ENCODE measurements around the gene NBPF1. TPM values are rescaled to one million over a fixed set of nuclear protein-coding genes. Genes with fewer than 3 reads are reported as not detected.
"Not testable (repeated sequence)": the region's sequence is repeated elsewhere in the genome, so short reads cannot be mapped to it uniquely, and the experiment has no call there.

NBPF1 gene
- total RNA-seq, 1 donor from 2014 or later: 12.6 TPM

- DNase-seq (ENCODE audit: low spot score): peak; percentile 76
- intact Hi-C loops (cut with DNase I): not testable (repeated sequence)
These were observed 29.6 kb upstream of the NBPF1 start for GRCh38 chr1:16643001-16643411.

GRCh38 chr1:16642025-16642966, 28.9 kb upstream of the NBPF1 start:
- intact Hi-C loops (cut with DNase I): not testable (repeated sequence)
- DNase-seq (ENCODE audit: low spot score): peak; percentile 72

DNA sequence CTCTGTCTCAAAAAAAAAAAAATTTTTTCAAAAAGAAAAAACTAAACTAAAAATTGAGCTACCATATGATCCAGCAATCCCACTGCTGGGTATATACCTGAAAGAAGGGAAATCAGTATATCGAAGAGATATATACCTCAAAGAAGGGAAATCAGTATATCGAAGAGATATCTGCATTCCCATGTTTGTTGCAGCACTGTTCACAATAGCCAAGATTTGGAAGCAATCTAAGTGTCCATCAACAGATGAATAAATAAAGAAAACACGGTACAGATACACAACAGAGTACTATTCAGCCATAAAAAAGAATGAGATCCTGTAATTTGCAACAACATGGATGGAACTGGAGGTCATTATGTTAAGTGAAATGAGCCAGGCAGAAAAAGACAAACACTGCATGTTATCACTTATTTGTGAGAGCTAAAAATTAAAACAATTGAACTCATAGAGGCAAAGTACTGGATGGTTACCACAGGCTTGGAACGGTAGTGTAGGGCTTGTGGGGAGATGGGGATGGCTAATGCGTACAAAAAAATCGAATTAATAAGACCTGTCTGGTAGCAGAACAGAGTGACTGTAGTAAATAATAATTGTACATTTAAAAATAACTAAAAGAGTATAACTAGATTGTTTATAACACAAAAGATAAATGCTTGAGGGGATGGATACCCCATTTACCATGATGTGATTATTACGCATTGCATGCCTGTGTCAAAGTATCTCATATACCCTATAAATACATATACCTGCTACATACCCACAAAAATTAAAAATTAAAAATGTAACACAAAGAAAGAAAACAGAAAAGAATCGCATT, 28.0 kb upstream of the NBPF1 start:
- intact Hi-C loops (cut with DNase I); DNase-seq (ENCODE audit: low spot score): not testable (repeated sequence)

- intact Hi-C loops (cut with DNase I): not testable (repeated sequence)
- peak; percentile 76 for DNase-seq (ENCODE audit: low spot score)
These were observed 26.0 kb upstream of the NBPF1 start for GRCh38 chr1:16639091-16640031.

DNA sequence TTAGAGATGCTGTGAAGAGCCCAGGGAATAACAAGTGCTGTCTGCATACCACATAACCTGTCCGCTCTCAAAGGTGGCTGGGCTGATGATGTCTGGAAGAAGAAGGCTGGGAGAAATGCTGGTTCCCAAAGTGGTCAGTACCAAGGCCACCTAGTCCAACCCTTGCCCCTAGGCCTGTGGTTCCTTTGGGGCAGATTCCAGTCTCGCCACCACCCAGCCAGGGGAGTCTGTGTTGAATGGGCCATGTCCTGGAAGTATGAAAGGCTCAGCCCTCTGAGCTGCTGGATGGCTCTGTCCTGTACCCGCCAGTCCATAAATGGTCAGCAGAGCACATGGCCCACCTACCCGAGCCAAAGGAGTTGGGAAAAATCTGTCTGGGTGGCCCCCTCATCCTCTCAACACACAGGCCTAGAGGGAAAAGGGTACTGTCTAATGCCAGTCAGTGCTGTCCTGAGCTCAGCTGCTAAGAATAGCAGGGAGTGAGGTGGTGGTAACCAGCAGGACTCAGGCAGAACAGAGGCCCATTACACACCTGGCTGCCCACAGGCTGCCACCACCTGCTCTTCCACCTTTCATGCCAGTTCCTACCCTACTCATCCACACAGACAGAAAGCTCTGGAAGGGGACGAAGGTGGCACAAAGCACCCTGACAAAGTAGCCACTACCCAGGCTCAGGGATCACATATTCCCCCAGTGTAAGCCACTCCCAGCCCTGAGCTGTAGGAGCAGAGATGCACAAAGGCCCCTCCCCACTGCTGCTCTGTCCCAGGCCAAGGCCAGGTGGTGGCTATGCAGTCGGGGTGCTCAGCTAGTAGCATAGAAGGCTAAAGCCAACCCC, 24.8 kb upstream of the NBPF1 start:
- peak; percentile 75 for DNase-seq (ENCODE audit: low spot score)

GRCh38 chr1:16636551-16637195, 23.3 kb upstream of the NBPF1 start:
- intact Hi-C loops (cut with DNase I): not testable (repeated sequence)
- peak; percentile 75 for DNase-seq (ENCODE audit: low spot score)

More for the DNA sequence above, 24.8 kb upstream of the NBPF1 start:
- intact Hi-C loops (cut with DNase I): not testable (repeated sequence)

- intact Hi-C loops (cut with DNase I): not testable (repeated sequence)
- peak; percentile 75 for DNase-seq (ENCODE audit: low spot score)
These were observed 22.6 kb upstream of the NBPF1 start for GRCh38 chr1:16635959-16636358.

GRCh38 chr1:16633540-16634282, 20.3 kb upstream of the NBPF1 start:
- DNase-seq (ENCODE audit: low spot score): peak; percentile 74
- intact Hi-C loops (cut with DNase I): not testable (repeated sequence)

- intact Hi-C loops (cut with DNase I); DNase-seq (ENCODE audit: low spot score): not testable (repeated sequence)
These were observed 18.9 kb upstream of the NBPF1 start for GRCh38 chr1:16632044-16632850.

DNA sequence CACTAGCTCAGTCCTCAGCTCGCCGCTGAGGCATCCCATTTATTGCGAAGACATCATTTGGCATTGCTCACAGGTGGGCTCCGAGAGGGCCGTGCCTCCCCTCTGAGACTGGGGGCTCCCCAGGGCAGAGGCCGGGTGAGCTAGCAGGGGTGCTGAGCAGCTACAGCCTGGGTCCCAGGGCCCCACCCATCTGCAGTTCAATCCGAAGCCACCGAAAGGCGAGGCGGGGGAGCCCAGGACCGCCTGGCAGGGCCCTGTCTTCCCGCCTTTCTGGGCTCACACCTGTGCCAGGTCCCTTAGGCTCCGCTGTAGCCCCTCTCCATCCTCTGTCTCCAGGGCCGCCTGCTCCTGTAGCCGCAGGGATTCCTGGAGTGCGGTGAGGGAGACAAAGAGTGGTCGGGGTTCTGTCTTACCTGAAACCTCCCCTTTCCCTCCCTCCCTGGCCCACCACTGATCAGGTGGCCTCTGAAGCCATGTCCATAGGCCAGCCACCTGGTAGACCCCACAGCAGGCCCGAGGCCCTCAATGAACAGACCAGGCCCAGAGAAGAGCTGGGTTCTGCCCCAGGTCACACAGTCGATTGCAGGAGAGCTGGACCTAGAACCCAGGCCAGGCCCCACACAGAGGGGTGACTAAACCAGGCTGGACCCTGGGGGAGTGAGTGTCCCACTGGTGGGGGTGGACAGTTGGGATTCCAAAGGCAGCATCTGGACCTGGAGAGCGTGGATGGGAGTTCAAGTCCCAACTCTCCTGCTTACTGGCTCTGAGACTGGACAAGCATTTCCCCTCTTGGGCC, 18.1 kb upstream of the NBPF1 start:
- intact Hi-C loops (cut with DNase I): no loop called here

DNA sequence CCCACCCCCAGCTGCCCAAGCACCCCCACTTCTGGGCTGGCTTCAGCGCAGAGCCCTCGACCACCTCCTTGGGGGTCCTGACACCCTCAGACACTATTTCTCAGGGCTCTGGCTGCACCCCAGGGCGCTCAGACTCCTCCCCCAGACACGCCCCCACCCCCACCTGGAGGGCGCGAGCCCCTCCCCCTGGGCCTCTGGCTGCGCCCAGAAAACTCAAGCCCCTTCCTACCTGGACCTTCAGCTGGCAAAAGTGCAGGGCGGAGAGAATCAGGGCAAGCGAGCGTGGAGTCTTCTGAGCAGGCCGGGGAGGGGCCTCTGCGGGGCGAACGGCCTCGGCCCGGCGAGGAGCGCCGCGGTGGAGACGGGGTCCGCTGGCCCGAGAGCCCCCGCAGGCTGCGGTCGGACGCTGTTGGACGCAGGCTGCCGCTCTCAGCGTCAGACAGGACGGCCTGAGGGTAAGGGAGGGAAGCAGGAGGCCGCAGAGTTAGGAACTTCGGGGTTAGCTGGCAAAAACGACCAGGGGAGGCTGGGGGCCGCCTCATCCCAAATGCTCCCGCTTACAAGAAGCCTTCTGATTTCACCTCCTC, 17.4 kb upstream of the NBPF1 start:
- intact Hi-C loops (cut with DNase I): no loop called here
- DNase-seq (ENCODE audit: low spot score): peak; percentile 77

More for the DNA sequence above, 18.1 kb upstream of the NBPF1 start:
- DNase-seq (ENCODE audit: low spot score): peak; percentile 75

- intact Hi-C loops (cut with DNase I): not testable (repeated sequence)
- peak; percentile 76 for DNase-seq (ENCODE audit: low spot score)
These were observed 16.7 kb upstream of the NBPF1 start for GRCh38 chr1:16629916-16630530.

GRCh38 chr1:16628361-16629111, 15.2 kb upstream of the NBPF1 start:
- intact Hi-C loops (cut with DNase I): no loop called here
- peak; percentile 81 for DNase-seq (ENCODE audit: low spot score)

DNA sequence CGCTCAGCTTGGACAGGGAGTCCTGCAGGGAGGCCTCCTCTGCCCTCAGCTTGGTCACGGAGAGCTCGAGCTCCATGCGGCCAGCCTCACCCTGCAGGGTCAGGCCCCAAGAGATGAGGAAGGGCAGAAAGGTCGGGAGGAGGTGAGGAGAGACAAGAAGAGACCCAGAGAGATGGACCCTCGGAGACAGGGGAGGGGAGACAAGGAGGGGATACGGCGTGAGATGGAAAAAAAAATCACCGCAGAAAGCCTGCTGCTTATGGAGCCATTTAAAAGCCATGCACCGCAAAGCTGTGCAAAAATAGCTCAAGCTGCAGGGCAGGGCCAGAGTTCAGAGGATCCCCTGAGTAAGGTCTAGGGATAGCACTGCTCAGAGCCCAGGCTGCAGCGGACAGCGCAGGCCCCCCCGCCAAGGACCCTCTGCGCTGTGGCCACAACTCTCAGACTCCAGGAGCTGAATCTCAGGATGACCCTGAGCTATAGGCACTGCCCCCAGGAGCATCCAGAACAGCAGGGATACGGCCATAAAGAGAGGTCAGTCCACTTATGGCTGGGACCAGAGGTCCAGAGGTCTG, 13.1 kb upstream of the NBPF1 start:
- DNase-seq (ENCODE audit: low spot score): peak; percentile 72
- intact Hi-C loops (cut with DNase I): not testable (repeated sequence)
